ENCODE results near the gene FAM177B.

- no peak for TF ChIP-seq EP300 (IDR thresholded peaks at IDR 0.05; ENCODE audit: borderline replicate concordance)
- no peak for TF ChIP-seq TAF1 (IDR thresholded peaks at IDR 0.05; ENCODE audit: low read depth)
- TF ChIP-seq MAX (IDR thresholded peaks at IDR 0.05): no peak
- TF ChIP-seq CEBPB (IDR thresholded peaks at IDR 0.05): no peak
- TF ChIP-seq REST (IDR thresholded peaks at IDR 0.05; ENCODE audit: low read depth): no peak
- TF ChIP-seq RAD21 (IDR thresholded peaks at IDR 0.05; ENCODE audit: low read depth): no peak
- TF ChIP-seq EGR1 (IDR thresholded peaks at IDR 0.05): no peak
Observed at GRCh38 chr1:222784916-222785315, 47.9 kb downstream of the FAM177B start.
